Nucleus accumbens (tissue), 56 donors: ENCODE data around the gene FSTL3.

Source experiments
- DNase-seq, 56 donors: peaks; one replicate each; lab custom pipeline; 2025; lab: John Stamatoyannopoulos, UW

Gene FSTL3

DNA sequence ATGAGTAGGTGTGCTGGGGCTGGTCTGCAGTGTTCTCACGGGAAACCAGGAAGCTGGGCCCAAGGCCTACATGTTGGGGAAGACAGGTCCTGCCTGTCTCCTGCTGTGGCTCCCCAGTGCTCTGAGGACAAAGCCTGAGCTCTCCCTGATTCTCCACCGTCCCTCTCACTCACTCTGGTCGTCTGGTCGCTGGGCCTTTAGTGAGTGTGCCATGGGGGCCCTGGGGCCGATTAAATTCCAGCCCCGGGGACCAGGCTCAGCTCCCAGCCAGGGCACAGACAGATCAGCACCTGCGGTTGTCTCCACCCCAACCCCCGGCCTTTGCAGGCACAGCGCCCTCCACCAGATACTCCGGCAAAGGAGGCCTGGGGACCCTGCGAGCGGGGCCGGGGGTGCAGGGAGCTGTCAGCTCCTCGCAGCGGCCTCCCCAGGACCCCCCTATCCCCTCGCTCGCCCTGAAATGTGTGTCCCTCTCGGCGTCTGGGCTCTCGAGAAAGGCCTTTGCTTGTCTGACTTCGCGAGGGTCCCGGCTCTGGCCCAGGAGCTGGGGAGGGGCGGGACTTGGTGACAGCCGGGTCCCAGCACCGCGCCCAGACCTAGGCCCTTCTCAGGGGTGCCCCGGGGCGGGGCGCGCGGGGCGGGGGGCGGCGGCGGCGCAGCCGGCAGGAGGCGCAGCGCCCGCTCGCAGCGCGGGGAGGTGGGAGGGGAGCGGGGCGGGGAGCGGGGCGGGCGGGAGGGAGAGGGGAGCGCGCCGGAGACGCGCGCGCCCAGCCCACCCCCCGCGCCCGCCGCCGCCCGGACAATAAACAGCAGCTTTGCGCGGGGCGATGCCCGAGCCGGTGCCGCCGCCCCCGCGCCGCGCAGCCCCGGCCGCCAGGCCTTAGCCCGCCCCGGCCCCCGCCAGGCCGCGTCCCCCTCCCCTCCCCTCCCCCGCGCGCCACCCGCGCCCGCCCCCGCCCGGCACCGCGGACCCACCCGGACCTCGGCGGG is 32.3 kb downstream of the FSTL3 start, which contains the start of gene PALM:
TSS of gene PALM (plus strand) at position 782 of the 990 bp plus-strand sequence. CDS start 212 bp downstream, outside the sequence.
- peak in 26 of 56 donors; percentile 10 to 67 (median 35) for DNase-seq

DNA sequence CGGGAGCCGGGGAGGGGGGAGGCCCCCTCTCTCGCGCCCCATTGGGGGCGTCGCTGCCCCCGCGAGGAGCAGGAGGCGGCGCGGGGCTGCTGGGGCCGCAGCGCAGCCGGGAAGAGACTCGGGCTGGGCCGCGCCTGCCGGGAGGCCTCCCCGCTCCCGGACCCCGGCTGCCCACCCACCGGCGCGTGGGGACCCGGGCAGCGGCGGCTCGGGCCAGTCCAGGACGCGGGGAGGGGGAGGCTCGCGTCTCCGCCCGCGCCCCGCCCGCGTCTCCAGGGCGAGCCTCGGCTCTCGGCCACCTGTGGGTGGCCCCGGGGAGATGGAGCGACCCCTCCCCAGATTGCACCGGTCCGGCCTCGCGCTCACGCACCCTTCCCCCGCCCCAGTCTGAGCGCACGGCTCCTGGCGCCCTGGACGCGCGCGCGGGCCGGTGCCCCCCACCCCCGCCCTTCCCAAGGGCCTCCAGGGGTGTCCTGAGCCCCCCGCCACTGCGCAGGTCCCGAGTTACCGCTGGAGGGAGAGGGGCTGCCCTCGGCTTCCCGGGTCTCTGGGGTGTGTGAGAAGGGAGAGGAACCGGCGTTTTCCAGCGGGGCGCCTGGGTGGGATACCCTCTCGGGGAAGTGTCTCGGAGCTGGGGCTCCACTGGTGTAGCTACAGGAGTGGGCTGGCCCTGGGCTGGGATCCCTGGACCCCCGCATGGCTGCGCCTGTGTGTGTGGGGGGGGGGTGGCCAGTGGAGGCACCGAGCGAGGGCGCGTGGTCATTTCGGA is 33.2 kb downstream of the FSTL3 start:
- DNase-seq: peak in 3 of 56 donors; percentile 13 to 48 (median 38)

DNA sequence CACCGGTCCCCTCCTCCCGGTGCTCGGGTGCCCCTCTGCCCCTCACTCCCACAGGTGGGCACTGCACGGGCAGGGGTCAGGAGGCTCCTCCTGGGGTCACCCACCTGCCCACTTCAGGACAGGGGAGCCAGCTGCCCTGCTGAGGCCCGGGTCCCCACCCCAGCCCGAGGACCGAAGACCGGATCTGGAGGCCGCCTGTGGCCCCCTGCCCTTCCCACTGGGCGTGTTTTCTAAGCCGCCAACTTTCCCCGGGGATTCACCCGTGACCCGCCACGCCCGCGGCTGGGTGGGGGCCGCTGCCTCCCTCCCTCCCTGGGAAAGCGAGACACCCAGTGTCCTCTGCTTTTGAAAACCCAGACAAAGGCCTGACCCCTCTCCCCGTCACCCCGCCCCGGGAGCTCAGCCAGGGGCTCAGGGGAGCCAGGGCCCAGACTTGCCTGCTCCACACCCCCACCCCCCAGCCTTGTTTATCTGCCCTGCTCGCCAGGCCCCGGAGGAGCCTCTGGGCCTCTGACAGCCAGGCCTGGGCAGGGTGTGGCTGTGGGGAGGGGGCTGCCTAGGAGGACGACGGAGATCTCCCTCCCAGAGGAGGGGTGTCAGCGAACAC is 33.9 kb downstream of the FSTL3 start:
- DNase-seq: peak in 34 of 56 donors; percentile 4 to 69 (median 30)

DNA sequence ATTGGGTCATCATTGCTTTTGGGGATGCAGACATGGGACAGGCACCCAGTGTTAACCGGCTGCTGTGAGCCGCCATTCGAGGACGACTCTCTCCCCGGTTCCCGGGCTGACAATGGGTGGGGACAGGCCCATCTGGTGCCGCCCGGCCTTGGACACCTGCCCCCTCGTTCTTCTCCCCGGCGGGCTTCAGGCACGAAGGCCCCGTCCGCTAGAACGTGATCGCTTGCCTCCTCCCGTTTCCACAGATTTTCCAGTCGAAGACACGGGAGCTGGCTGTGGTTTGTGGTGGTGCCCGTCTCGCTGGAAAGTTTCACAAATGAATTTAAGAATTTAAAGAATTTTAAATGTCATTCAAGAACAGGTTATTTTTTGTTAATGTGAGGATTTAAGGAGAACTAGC is 34.6 kb downstream of the FSTL3 start:
- peak in 2 of 56 donors; percentile 8 to 17 for DNase-seq

DNA sequence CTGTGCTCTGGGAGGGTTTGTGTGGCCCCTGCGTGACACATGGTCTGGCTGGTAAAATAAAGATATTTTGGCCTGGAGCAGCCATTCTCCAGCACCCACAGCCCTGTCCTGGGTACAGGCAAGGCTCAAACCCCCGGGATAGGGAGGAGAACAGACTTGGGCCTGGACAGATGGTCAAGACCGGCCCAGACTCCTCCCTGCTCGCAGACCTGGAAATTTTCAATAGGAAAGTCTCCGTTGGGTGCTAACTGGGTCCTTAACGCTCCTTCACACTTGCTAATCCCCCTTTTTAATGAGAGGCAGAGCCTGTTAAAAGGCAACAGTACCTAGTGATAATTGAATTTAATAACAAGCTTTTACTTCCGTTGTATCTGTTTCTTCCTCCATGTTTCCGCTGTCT is 35.1 kb downstream of the FSTL3 start:
- DNase-seq: no peak

DNA sequence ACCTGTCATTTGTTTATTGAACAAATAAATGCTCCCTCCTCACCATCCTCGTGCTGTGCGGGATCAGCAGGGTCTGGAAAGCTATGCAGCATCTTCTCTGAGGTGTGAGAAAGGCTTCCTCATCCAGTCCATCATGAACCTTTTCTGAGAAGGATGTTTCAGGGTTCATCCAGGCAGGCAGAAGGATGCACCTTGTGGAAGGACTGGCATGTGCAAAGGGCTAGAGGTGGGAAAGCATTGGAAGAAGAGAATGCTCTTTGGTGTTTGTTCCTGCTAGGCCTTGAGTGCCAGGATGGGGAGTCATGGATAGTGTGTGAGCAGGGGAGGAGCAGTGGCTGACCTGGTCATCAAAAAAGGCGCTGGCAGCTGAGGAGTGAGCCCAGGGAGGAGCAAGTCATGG is 39.2 kb downstream of the FSTL3 start:
- DNase-seq: no peak

DNA sequence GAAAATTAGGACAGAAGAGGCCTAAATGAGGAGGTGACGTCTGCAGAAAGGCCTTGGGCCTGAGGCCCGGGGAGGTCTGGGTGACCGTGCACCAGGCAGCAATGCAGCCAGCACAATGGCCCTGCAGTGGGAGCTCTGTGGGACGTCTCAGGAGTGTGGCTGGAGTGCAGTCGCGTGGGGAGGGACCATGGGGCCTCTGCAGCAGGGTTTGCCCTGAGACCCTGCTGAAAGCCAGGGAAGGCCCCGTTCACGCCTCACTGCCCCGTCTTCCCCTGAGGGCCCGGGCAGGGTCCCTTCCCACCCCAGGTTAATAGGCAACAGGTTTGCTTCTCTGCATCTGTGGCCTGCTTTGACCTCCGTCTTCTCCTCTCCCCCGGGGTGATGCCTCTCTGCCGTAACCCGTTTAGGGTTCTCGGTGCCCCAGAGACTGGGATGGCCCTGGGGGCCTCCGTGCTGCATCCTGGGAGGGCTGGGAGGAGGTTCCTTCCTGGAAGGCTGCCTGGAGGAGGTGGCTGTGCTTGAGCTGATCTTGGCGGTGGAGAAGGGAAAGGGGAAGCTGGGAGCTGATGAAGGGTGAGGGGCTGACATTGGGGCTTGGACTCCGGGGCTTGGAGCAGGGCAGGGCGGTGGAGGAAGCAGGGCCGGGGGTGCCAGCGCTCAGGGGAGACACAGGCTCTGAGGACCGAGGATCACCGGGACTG is 42.2 kb downstream of the FSTL3 start:
- DNase-seq: peak in 20 of 56 donors; percentile 10 to 64 (median 32)

DNA sequence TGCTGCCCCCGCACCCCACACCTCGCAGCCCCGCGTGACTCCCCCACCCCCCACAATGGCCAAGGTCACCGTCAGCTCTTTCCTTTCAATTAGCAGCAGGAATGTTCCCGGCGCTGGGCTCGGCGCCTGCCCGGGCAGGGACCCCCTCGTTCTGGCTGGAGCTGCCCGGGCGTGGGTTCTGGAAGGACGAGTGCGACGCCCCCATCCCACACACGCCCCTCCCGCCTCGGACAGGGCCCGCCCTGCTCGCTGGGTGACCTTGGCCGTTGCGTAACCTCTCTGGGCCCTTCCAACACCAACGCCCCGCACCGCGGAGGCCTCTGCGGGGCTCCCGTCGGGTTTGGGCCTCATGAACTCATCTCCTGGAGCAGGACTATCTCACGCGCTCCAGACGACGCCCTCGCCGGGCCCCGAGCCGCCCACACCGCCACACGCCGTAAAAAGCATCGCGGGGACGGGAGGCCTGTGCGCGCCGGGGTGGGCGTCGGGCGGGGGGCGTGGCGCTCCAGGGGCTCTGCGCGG is 42.9 kb downstream of the FSTL3 start:
- peak in 47 of 56 donors; percentile 8 to 80 (median 52) for DNase-seq

DNA sequence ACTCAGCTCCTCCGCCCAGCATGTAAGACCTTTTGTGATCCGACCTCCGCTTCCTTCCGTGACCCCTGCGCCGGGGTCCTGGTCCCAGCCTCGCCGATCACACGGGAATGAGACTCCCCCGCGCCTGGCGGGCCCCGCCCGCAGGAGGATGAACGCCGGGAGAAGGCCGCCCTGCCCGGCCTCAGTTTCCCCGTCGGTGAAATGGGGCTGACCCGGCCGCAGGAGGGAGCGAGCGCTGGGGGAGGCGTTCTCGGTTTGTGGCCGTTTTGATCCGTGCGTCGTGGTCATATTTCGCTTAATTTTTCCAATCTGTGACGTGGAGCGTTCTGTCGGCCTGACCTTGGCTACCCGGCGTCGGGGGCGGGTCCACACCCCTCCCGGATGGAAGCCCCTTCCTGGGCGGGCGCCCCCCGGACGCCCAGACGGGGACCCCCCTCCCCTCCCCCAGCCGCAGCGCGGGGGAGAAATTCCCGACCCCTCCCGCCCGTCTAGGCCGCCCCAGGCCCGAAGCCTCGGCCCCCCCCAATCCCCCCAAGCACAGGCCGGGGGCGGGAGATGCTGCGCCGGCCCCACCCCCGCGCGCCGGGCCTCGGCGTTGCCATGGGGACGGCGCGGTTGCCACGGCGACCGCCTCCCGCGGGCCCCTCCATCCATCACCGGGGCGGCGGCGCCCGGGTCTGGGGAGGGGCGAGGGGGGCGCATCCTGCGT is 43.6 kb downstream of the FSTL3 start:
- peak in 37 of 56 donors; percentile 13 to 78 (median 44) for DNase-seq

DNA sequence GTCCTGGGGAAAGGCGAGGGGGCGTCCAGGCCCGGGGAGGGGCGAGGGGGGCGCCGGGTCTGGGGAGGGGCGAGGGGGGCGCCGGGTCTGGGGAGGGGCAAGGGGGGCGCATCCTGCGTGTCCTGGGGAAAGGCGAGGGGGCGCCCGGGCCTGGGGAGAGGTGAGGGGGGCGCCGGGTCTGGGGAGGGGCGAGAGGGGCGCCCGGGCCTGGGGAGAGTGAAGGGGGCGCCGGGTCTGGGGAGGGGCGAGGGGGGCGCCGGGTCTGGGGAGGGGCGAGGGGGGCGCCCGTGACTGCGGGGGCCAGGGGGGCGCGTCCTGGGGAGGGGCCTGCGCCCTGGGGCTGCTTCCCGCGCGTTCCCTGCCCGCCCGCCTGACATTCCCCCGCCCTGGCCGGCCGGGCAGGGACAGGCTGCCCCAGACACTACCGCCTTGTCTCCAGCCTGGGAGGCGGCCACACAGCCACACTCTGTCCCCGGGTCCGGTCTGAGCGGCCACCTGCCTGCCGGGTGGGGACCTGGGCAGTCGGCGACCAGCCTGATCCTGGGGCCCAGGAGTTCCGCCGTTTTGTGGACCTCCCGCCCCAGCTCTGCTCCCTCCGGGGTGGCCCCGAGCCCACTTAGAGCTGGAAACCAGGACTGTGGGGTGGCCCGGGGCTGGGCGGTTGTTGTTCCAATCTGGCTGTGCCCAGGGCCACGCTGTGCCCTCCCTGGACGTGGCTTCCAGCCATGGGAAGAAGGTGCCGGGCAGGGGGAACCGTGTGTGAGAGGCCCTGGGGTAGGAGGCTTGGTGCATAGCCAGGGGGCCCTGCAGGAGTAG is 44.4 kb downstream of the FSTL3 start:
- peak in 53 of 56 donors; percentile 10 to 89 (median 51) for DNase-seq

DNA sequence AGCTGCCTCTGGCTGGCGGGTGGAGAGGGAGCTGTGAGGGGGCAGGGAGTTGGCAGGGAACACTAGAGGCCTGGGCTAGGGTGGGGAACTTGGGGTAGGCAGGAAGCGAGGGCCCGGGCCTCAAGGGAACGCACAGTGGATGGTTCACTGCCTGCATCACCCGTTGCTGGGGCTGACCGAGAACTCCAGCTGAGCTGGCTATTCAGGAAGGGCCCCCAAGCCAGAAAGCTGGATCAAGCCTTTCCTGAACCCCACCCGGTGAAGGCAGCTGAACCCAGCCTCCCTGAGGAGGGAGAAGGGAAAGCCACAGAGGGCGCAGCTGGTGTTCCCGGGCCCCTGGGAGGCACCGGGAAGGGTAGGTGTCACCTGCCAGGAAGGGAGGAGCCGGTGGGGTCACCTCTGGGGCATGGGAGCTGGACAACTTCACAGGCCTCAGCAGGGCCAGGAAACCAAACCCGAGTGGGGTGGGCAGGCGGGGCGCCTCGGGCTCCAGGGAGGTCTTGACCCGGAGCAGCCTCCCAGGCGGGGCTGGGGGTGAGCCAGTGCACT is 46.4 kb downstream of the FSTL3 start:
- DNase-seq: peak in 3 of 56 donors; percentile 21 to 30 (median 22)

DNA sequence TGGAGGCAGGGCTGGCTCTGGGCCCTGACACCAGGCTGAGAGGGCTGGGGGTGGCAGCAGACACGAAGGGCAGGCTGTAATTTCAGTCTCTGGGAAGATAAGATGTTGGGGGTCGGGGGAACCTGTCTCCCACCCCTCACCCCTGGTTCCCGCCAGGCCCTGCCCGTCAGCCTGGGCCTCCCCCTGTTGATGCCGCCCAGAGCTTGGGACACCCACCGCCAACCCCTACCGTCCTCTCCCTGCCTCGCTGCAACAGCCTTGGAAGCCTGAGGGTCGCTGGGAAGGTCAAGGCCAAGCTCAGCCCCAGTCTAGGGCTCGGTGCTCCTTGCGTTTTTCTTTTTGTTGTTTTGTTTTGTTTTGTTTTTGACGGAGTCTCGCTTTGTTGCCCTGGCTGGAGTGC is 47.1 kb downstream of the FSTL3 start:
- no peak for DNase-seq

DNA sequence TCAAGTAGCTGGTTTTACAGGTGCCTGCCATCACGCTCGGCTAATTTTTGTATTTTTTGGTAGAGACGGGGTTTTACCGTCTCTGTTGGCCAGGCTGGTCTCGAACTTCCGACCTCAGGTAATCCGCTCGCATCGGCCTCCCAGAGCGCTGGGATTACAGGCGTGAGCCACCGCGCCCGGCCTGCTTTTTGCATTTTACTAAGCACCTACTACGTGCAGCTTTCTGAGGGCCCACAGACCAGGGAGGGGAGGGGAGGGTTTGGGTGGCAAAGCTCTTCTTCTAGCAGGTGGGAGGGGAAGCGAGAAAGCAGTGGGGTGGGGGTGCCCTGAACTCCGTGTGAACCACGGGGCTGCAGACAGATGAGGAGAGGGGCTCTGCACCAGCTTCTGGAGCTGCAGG is 47.5 kb downstream of the FSTL3 start:
- no peak for DNase-seq

DNA sequence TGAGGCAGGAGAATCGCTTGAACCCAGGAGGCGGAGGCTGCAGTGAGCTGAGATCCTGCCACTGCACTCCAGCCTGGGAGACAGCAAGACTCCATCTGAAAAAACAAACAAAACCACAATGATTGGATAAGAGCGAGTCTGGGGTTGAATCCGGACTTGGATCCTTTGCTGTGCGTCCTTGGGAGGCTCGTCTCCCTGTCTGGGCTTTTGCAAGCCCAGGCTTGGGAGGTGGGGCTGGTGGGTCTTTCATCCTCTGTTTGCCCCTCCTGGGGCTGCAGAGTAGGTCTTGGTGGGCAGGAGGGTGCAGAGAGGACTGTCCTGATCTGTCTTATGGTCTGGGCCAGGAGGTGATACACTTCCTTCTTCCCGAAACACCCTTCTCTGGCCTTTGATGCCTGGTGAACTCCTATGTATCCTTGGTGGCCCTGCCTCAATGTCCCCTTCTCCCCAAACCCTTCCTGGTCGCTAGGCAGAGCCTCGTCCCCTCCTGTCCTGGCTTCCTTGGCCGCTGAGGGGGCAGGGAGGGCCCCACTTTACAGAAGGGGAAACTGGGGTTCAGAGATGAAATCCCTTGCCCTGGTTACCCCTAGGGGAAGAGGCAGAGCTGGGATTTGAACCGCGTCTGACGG is 49.4 kb downstream of the FSTL3 start:
- DNase-seq: no peak

DNA sequence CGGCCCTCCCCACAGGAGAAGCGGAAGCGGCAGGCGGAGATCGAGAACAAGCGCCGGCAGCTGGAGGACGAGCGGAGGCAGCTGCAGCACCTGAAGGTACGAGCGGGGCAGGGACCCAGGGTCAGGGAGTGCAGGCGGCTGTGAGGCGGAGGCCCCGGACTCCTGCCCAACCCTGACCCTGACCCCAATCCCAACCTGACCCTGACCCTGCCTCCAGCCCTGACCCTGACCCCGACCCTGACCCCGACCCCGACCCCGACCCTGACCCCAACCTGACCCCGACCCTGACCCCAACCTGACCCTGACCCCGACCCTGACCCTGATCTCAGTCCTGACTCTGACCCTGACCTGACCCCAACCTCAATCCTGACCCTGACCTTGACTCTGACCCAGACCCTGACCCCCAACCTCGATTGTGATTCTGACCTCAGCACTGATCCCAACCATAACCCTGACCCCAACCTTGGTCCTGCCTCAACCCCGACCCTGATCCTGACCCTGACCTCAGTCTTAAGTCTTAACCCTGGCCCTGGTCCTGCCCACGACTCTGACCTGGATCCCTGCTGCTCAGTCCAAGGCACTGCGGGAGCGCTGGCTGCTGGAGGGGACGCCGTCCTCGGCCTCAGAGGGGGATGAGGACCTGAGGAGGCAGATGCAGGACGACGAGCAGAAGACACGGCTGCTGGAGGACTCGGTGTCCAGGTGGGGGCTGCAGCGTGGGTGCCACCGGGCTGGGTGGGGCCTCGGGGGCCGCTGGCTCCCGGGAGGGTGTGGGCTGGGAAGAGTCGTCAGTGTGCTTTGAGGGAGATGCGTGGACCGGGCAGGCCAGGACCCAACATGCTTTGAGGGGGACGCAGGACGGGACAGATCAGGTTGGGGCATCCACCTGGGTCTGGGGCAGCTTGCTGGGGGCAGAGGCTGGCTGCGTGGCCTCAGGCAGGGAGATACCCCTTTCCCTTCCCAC is 51.1 kb downstream of the FSTL3 start:
- DNase-seq: no peak

DNA sequence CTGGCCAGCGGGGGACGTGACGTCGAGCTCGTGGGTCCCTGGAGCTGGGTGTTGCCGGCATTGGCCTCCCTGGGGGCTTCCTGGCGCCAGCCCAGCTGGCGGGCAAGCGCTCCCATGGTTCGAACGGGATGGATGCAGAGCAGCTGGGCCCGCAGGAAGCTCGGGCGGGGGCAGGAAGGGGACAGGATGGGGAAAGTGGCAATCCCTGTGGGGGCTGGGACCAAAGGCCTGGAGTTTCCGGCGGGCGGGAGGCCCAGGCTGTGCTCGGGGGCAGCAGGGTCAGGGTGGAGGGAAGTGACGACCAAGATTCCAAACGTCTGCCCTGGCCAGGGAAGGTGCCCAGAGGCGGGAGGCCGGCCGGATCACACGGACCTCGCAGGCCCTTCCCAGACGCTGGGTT is 51.8 kb downstream of the FSTL3 start:
- DNase-seq: no peak
